HG03039 (cell line): ENCODE results near the gene CDH20.
"Not testable (repeated sequence)": the region's sequence is repeated elsewhere in the genome, so short reads cannot be mapped to it uniquely, and the experiment has no call there.

Source experiments
- ATAC-seq: cut with Tn5 transposase; IDR thresholded peaks from one replicate; pipeline ENCODE4 v1.9.1; 2021; ENCODE audit warnings: mild to moderate bottlenecking, moderate library complexity; ENCODE audit not compliant: unreplicated experiment

The CDH20 gene

GRCh38 chr18:61340148-61340547 lies 6.9 kb downstream of the CDH20 start:
- no peak for ATAC-seq

GRCh38 chr18:61348230-61348629 lies 15.0 kb downstream of the CDH20 start:
- ATAC-seq, result no peak

- ATAC-seq, result no peak
These were observed 17.3 kb downstream of the CDH20 start for GRCh38 chr18:61350578-61350977.

GRCh38 chr18:61352059-61352458 lies 18.8 kb downstream of the CDH20 start:
- ATAC-seq, result no peak

GRCh38 chr18:61352611-61353010 lies 19.4 kb downstream of the CDH20 start:
- ATAC-seq, result no peak

GRCh38 chr18:61360404-61361383 lies 27.5 kb downstream of the CDH20 start:
- peak; percentile 85 for ATAC-seq

GRCh38 chr18:61362511-61362910 lies 29.3 kb downstream of the CDH20 start:
- ATAC-seq, result no peak

GRCh38 chr18:61364953-61365352 lies 31.7 kb downstream of the CDH20 start:
- ATAC-seq, result no peak

GRCh38 chr18:61368001-61368400 lies 34.8 kb downstream of the CDH20 start:
- ATAC-seq, result no peak

- ATAC-seq, result not testable (repeated sequence)
These were observed 36.4 kb downstream of the CDH20 start for GRCh38 chr18:61369671-61370070.

GRCh38 chr18:61371111-61371510 lies 37.9 kb downstream of the CDH20 start:
- no peak for ATAC-seq

- ATAC-seq, result no peak
These were observed 46.6 kb downstream of the CDH20 start for GRCh38 chr18:61379827-61380226.

- no peak for ATAC-seq
These were observed 54.8 kb downstream of the CDH20 start for GRCh38 chr18:61388010-61388409.

- ATAC-seq, result no peak
These were observed 61.8 kb downstream of the CDH20 start for GRCh38 chr18:61394983-61395382.

GRCh38 chr18:61397222-61397621 lies 64.0 kb downstream of the CDH20 start:
- no peak for ATAC-seq

- ATAC-seq, result no peak
These were observed 65.9 kb downstream of the CDH20 start for GRCh38 chr18:61398961-61399705.

GRCh38 chr18:61400016-61400635 lies 66.9 kb downstream of the CDH20 start:
- ATAC-seq, result no peak

- no peak for ATAC-seq
These were observed 67.5 kb downstream of the CDH20 start for GRCh38 chr18:61400716-61401115.

GRCh38 chr18:61402726-61403125 lies 69.5 kb downstream of the CDH20 start:
- no peak for ATAC-seq

- no peak for ATAC-seq
These were observed 80.2 kb downstream of the CDH20 start for GRCh38 chr18:61413396-61413795.

GRCh38 chr18:61414086-61414485 lies 80.9 kb downstream of the CDH20 start:
- ATAC-seq, result no peak
